Measurements from ENCODE around the gene TMEM130.
A peak's percentile ranks its signal among the peaks of the same experiment; 100 is the strongest.

TMEM130 gene

GRCh38 chr7:98869597-98870120 is at the start of gene TMEM130:
Gene TMEM130 (minus strand): TSS chr7:98870014. CDS start chr7:98869861, 153 bp downstream.
- no peak for DNase-seq (ENCODE audit: low read depth)

- no peak for DNase-seq (ENCODE audit: low read depth)
These were observed 47.5 kb upstream of the TMEM130 start for GRCh38 chr7:98917331-98917730.

- peak; percentile 49 for DNase-seq (ENCODE audit: low read depth)
These were observed 43.8 kb upstream of the TMEM130 start for GRCh38 chr7:98913612-98914011.

- no peak for DNase-seq (ENCODE audit: low read depth)
These were observed 43.2 kb upstream of the TMEM130 start for GRCh38 chr7:98913026-98913425.

- no peak for DNase-seq (ENCODE audit: low read depth)
These were observed 42.1 kb upstream of the TMEM130 start for GRCh38 chr7:98911916-98912315.

GRCh38 chr7:98910427-98910826 is 40.6 kb upstream of the TMEM130 start:
- DNase-seq (ENCODE audit: low read depth), result no peak

- DNase-seq (ENCODE audit: low read depth), result no peak
These were observed 39.7 kb upstream of the TMEM130 start for GRCh38 chr7:98909487-98909886.

GRCh38 chr7:98908585-98908984 is 38.8 kb upstream of the TMEM130 start:
- DNase-seq (ENCODE audit: low read depth), result no peak

GRCh38 chr7:98907570-98907969 is 37.8 kb upstream of the TMEM130 start:
- no peak for DNase-seq (ENCODE audit: low read depth)

- DNase-seq (ENCODE audit: low read depth), result no peak
These were observed 33.4 kb upstream of the TMEM130 start for GRCh38 chr7:98903246-98903645.

GRCh38 chr7:98902523-98902922 is 32.7 kb upstream of the TMEM130 start:
- no peak for DNase-seq (ENCODE audit: low read depth)

- no peak for DNase-seq (ENCODE audit: low read depth)
These were observed 31.0 kb upstream of the TMEM130 start for GRCh38 chr7:98900815-98901214.

GRCh38 chr7:98899816-98900215 is 30.0 kb upstream of the TMEM130 start:
- DNase-seq (ENCODE audit: low read depth), result no peak

- DNase-seq (ENCODE audit: low read depth), result no peak
These were observed 22.8 kb upstream of the TMEM130 start for GRCh38 chr7:98892609-98893008.

GRCh38 chr7:98887038-98887437 is 17.2 kb upstream of the TMEM130 start:
- no peak for DNase-seq (ENCODE audit: low read depth)

- no peak for DNase-seq (ENCODE audit: low read depth)
These were observed 14.6 kb upstream of the TMEM130 start for GRCh38 chr7:98884416-98884815.

GRCh38 chr7:98881561-98882315 is 11.9 kb upstream of the TMEM130 start:
- DNase-seq (ENCODE audit: low read depth), result no peak

GRCh38 chr7:98880485-98880884 is 10.7 kb upstream of the TMEM130 start:
- DNase-seq (ENCODE audit: low read depth), result no peak

- DNase-seq (ENCODE audit: low read depth), result no peak
These were observed 10.1 kb upstream of the TMEM130 start for GRCh38 chr7:98879979-98880315.

GRCh38 chr7:98879198-98879978 is 9.6 kb upstream of the TMEM130 start:
- DNase-seq (ENCODE audit: low read depth), result no peak

GRCh38 chr7:98878365-98879197 is 8.8 kb upstream of the TMEM130 start, which contains the start of gene TRRAP:
Gene TRRAP (plus strand): TSS chr7:98878532. CDS start chr7:98881151, 2,619 bp downstream.
- peak; percentile 71 for DNase-seq (ENCODE audit: low read depth)

- DNase-seq (ENCODE audit: low read depth), result no peak
These were observed 8.0 kb upstream of the TMEM130 start for GRCh38 chr7:98877692-98878364.

Measured in fibroblast of gingiva (primary cell).